GM23338 (cell line): ENCODE measurements around the gene THY1. TPM values are rescaled to one million over a fixed set of nuclear protein-coding genes. Genes with fewer than 3 reads are reported as not detected.

Source experiments
- ATAC-seq: fragments of 200-7000 bp; cut with Tn5 transposase; 3 replicates; pipeline ENCODE4 v1.9.1; 2020
- DNase-seq: peaks from one replicate; pipeline ENCODE4 v3.0.0-alpha.2; 2015; ENCODE audit warnings: low spot score
- H2AFZ ChIP-seq: fragments of 200-600 bp; sonication (generic); 2 replicates; pipeline ENCODE4 v1.8.0; 2016; ENCODE audit warnings: antibody characterized with exemption, mild to moderate bottlenecking, moderate library complexity
- H3F3A ChIP-seq: fragments of 200-600 bp; sonication (generic); replicated peaks from 2 replicates; pipeline ENCODE4 v1.8.0; 2017; ENCODE audit warnings: antibody characterized with exemption, mixed run types, low read depth
- H3K27ac ChIP-seq: fragments of 200-600 bp; sonication (generic); 2 replicates; pipeline ENCODE4 v1.6.1; 2016; ENCODE audit warnings: low read depth
- H3K27me3 ChIP-seq: fragments of 200-600 bp; sonication (generic); 2 replicates; pipeline ENCODE4 v1.8.0; 2016; ENCODE audit warnings: mild to moderate bottlenecking, mixed run types, moderate library complexity; ENCODE audit not compliant: insufficient read depth
- H3K36me3 ChIP-seq: fragments of 200-600 bp; sonication (generic); 2 replicates; pipeline ENCODE4 v1.8.0; 2016; ENCODE audit warnings: mild to moderate bottlenecking; ENCODE audit not compliant: insufficient read depth
- H3K4me1 ChIP-seq: fragments of 200-600 bp; sonication (generic); 2 replicates; pipeline ENCODE4 v1.8.0; 2016; ENCODE audit warnings: mild to moderate bottlenecking, moderate library complexity; ENCODE audit not compliant: insufficient read depth
- H3K4me2 ChIP-seq: fragments of 200-600 bp; sonication (generic); 2 replicates; pipeline ENCODE4 v1.7.1; 2017; ENCODE audit warnings: mixed run types
- H3K4me3 ChIP-seq: fragments of 200-600 bp; sonication (generic); 2 replicates; pipeline ENCODE4 v1.6.1; 2016; ENCODE audit warnings: mixed run types
- H3K79me2 ChIP-seq: fragments of 200-600 bp; sonication (generic); replicated peaks from 2 replicates; pipeline ENCODE4 v1.8.0; 2017; ENCODE audit warnings: mild to moderate bottlenecking; ENCODE audit not compliant: insufficient read depth
- H3K9me2 ChIP-seq: fragments of 200-600 bp; sonication (generic); 2 replicates; pipeline ENCODE4 v1.8.0; 2017; ENCODE audit not compliant: insufficient read depth
- H4K20me1 ChIP-seq: fragments of 200-600 bp; sonication (generic); replicated peaks from 2 replicates; pipeline ENCODE4 v1.8.0; 2017; ENCODE audit warnings: mild to moderate bottlenecking; ENCODE audit not compliant: insufficient read depth
- H3K27ac Mint-ChIP-seq: 2 replicates; pipeline ENCODE4 v1.8.0; 2020; ENCODE audit warnings: inconsistent platforms, mild to moderate bottlenecking, moderate library complexity, mixed read lengths
- H3K27me3 Mint-ChIP-seq: 3 replicates; pipeline ENCODE4 v1.8.0; 2022; ENCODE audit warnings: low read depth, mild to moderate bottlenecking, moderate library complexity, mixed read lengths, inconsistent platforms; ENCODE audit not compliant: insufficient read depth, poor library complexity
- H3K36me3 Mint-ChIP-seq: 3 replicates; pipeline ENCODE4 v1.8.0; 2021; ENCODE audit warnings: low read depth, mild to moderate bottlenecking, inconsistent platforms, moderate library complexity, mixed read lengths
- H3K4me1 Mint-ChIP-seq: 3 replicates; pipeline ENCODE4 v1.8.0; 2020; ENCODE audit warnings: mild to moderate bottlenecking, inconsistent platforms, mixed read lengths
- H3K4me3 Mint-ChIP-seq: 3 replicates; pipeline ENCODE4 v1.8.0; 2021; ENCODE audit warnings: moderate library complexity, mild to moderate bottlenecking, inconsistent platforms, mixed read lengths
- H3K9me3 Mint-ChIP-seq: 3 replicates; pipeline ENCODE4 v1.8.0; 2020; ENCODE audit warnings: moderate library complexity, mild to moderate bottlenecking, inconsistent platforms, mixed read lengths
- CREB1 ChIP-seq: fragments of 250-450 bp; sonication (Bioruptor Pico); IDR thresholded peaks from 2 replicates; pipeline ENCODE4 v1.5.0; 2020; ENCODE audit warnings: low read depth, mild to moderate bottlenecking, moderate library complexity
- EZH2 ChIP-seq: fragments of 200-600 bp; sonication (generic); IDR thresholded peaks from one replicate; pipeline ENCODE4 v1.8.0; 2017; ENCODE audit warnings: antibody characterized with exemption, mild to moderate bottlenecking, low read depth; ENCODE audit not compliant: unreplicated experiment
- EZH2phosphoT487 ChIP-seq: fragments of 200-600 bp; sonication (generic); IDR thresholded peaks from one replicate; pipeline ENCODE4 v1.8.1; 2018; ENCODE audit warnings: antibody characterized with exemption; ENCODE audit not compliant: unreplicated experiment
- JUNB ChIP-seq: IDR thresholded peaks from one replicate; pipeline ENCODE4 v1.6.1; 2016; ENCODE audit warnings: antibody characterized with exemption; ENCODE audit not compliant: unreplicated experiment
- NANOG ChIP-seq: IDR thresholded peaks from 2 replicates; pipeline ENCODE4 v1.6.1; 2016; ENCODE audit warnings: antibody characterized with exemption, borderline replicate concordance
- POLR2AphosphoS5 ChIP-seq: IDR thresholded peaks from 2 replicates; pipeline ENCODE4 v1.6.1; 2016; ENCODE audit warnings: antibody characterized with exemption, low read depth
- STAT1 ChIP-seq: IDR thresholded peaks from one replicate; pipeline ENCODE4 v1.6.1; 2016; ENCODE audit warnings: antibody characterized with exemption; ENCODE audit not compliant: unreplicated experiment
- ZNF114 ChIP-seq: fragments of 250-450 bp; sonication (Bioruptor Pico); IDR thresholded peaks from 2 replicates; pipeline ENCODE4 v1.5.0; 2020; ENCODE audit warnings: mild to moderate bottlenecking, moderate library complexity
- ZNF331 ChIP-seq: fragments of 250-450 bp; sonication (Bioruptor Pico); IDR thresholded peaks from 2 replicates; pipeline ENCODE4 v1.5.0; 2020; ENCODE audit warnings: low read depth, mild to moderate bottlenecking, moderate library complexity
- polyA plus RNA-seq: library from polyadenylated mRNA; unstranded; fragments of >200 nt; fragmentation: Nextera tagmentation; extraction: Ambion mirVana; gene quantifications from 2 replicates; pipeline ENCODE4 v1.2.1, GENCODE V29; 2016
- total RNA-seq: library from RNA; depleted of rRNA; stranded (reverse); fragments of >200 nt; shearing (Covaris generic); gene quantifications from 2 replicates; pipeline ENCODE4 v1.2.3, GENCODE V29; 2014
- TF ChIP-seq, protein P1 (sequence below): IDR thresholded peaks from one replicate; pipeline ENCODE4 v1.6.1; 2018; ENCODE audit warnings: antibody characterized with exemption; ENCODE audit not compliant: unreplicated experiment
- TF ChIP-seq, protein P2 (sequence below), 2 experiments: fragments of 200-600 bp in 1 of 2; sonication (generic) in 1 of 2; conservative IDR thresholded peaks; 2 replicates each; pipeline versions ENCODE4 v1.5.1 to v1.6.1; 2016 to 2017; ENCODE audit warnings: antibody characterized with exemption in 2 of 2, low read depth in 2 of 2, mild to moderate bottlenecking in 2 of 2, moderate library complexity in 1 of 2
- TF ChIP-seq, protein P3 (sequence below): IDR thresholded peaks from 2 replicates; pipeline ENCODE4 v1.6.1; 2016; ENCODE audit warnings: antibody characterized with exemption

The THY1 gene
- total and polyA plus RNA-seq, 2 experiments from 2014 or later, result 490 to 597 TPM

DNA sequence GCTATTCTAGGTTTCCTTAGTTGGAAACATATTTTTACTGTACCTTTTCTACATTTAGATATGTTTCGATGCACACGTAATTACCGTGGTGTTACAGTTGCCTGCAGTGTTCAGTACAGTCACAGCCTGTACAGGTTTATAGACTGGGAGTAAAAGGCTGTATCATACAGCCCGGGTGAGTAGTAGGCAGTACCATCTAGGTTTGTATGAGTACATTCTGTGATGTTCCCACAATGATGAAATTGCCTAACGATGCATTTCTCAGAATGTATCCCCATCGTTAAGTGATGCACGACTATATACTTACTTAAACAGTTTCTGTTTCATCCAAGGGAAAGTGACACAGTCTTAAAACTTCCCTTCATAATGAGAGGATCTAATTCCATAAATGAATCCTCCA, 13.1 kb upstream of the THY1 start (continued):
- TF ChIP-seq EZH2phosphoT487, result no peak
- TF ChIP-seq EZH2, result no peak
- TF ChIP-seq NANOG, result no peak
- TF ChIP-seq ZNF331 (CRISPR knock-in tag), result no peak
- TF ChIP-seq, protein P1, sequence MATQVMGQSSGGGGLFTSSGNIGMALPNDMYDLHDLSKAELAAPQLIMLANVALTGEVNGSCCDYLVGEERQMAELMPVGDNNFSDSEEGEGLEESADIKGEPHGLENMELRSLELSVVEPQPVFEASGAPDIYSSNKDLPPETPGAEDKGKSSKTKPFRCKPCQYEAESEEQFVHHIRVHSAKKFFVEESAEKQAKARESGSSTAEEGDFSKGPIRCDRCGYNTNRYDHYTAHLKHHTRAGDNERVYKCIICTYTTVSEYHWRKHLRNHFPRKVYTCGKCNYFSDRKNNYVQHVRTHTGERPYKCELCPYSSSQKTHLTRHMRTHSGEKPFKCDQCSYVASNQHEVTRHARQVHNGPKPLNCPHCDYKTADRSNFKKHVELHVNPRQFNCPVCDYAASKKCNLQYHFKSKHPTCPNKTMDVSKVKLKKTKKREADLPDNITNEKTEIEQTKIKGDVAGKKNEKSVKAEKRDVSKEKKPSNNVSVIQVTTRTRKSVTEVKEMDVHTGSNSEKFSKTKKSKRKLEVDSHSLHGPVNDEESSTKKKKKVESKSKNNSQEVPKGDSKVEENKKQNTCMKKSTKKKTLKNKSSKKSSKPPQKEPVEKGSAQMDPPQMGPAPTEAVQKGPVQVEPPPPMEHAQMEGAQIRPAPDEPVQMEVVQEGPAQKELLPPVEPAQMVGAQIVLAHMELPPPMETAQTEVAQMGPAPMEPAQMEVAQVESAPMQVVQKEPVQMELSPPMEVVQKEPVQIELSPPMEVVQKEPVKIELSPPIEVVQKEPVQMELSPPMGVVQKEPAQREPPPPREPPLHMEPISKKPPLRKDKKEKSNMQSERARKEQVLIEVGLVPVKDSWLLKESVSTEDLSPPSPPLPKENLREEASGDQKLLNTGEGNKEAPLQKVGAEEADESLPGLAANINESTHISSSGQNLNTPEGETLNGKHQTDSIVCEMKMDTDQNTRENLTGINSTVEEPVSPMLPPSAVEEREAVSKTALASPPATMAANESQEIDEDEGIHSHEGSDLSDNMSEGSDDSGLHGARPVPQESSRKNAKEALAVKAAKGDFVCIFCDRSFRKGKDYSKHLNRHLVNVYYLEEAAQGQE, result no peak
- no peak for TF ChIP-seq CREB1 (CRISPR knock-in tag)
- TF ChIP-seq, protein P2, sequence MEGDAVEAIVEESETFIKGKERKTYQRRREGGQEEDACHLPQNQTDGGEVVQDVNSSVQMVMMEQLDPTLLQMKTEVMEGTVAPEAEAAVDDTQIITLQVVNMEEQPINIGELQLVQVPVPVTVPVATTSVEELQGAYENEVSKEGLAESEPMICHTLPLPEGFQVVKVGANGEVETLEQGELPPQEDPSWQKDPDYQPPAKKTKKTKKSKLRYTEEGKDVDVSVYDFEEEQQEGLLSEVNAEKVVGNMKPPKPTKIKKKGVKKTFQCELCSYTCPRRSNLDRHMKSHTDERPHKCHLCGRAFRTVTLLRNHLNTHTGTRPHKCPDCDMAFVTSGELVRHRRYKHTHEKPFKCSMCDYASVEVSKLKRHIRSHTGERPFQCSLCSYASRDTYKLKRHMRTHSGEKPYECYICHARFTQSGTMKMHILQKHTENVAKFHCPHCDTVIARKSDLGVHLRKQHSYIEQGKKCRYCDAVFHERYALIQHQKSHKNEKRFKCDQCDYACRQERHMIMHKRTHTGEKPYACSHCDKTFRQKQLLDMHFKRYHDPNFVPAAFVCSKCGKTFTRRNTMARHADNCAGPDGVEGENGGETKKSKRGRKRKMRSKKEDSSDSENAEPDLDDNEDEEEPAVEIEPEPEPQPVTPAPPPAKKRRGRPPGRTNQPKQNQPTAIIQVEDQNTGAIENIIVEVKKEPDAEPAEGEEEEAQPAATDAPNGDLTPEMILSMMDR (conservative IDR thresholded peaks at IDR 0.05; ENCODE audit: low read depth in 2 of 2), result no peak
- TF ChIP-seq STAT1, result no peak

- ATAC-seq (no peak), DNase-seq (no peak)
- Mint-ChIP-seq H3K4me1 (peaks cover 32% of the 10 kb centered on the region), H3K27ac (no peak overlapping the region), H3K4me3 (no peak overlapping the region), H3K36me3 (peaks cover 5% of the 10 kb centered on the region), H3K27me3 (peaks cover 18% of the 10 kb centered on the region), H3K9me3 (peaks cover 6% of the 10 kb centered on the region; the same call in 2 of the 3 replicates)
- Histone ChIP-seq H3K36me3 (no peaks in the 10 kb centered on the region), H3K4me1 (peaks cover 17% of the 10 kb centered on the region), H3K4me3 (no peak overlapping the region), H4K20me1 (no peaks in the 10 kb centered on the region), H3K9me2 (no peaks in the 10 kb centered on the region), H3K27ac (no peak overlapping the region), H3F3A (no peaks in the 10 kb centered on the region), H3K27me3 (0 out of 2 replicates have a peak, but pooled peaks cover 3% of the 10 kb centered on the region), H3K4me2 (no peak overlapping the region), H3K79me2 (no peaks in the 10 kb centered on the region), H2AFZ (no peak overlapping the region)
- TF ChIP-seq EZH2, result no peak
- TF ChIP-seq JUNB, result no peak
- no peak for TF ChIP-seq ZNF114
- TF ChIP-seq NANOG, result no peak
- TF ChIP-seq CREB1 (CRISPR knock-in tag), result no peak
- no peak for TF ChIP-seq EZH2phosphoT487
- no peak for TF ChIP-seq STAT1
- no peak for TF ChIP-seq POLR2AphosphoS5
- TF ChIP-seq ZNF331 (CRISPR knock-in tag), result no peak
- TF ChIP-seq, protein P2 (conservative IDR thresholded peaks at IDR 0.05; ENCODE audit: low read depth in 2 of 2), result no peak
- TF ChIP-seq, protein P3, sequence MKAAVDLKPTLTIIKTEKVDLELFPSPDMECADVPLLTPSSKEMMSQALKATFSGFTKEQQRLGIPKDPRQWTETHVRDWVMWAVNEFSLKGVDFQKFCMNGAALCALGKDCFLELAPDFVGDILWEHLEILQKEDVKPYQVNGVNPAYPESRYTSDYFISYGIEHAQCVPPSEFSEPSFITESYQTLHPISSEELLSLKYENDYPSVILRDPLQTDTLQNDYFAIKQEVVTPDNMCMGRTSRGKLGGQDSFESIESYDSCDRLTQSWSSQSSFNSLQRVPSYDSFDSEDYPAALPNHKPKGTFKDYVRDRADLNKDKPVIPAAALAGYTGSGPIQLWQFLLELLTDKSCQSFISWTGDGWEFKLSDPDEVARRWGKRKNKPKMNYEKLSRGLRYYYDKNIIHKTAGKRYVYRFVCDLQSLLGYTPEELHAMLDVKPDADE, result no peak
- TF ChIP-seq, protein P1, result no peak
Measured at GRCh38 chr11:119434591-119435330, 11.8 kb upstream of the THY1 start.
